ENCODE results near the gene RSPH9.
A peak's percentile ranks its signal among the peaks of the same experiment; 100 is the strongest.

Gene RSPH9, protein sequence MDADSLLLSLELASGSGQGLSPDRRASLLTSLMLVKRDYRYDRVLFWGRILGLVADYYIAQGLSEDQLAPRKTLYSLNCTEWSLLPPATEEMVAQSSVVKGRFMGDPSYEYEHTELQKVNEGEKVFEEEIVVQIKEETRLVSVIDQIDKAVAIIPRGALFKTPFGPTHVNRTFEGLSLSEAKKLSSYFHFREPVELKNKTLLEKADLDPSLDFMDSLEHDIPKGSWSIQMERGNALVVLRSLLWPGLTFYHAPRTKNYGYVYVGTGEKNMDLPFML

GRCh38 chr6:43644940-43645612, at the start of gene RSPH9:
RSPH9 (plus strand) TSS chr6:43645036; CDS start chr6:43645099, 63 bp downstream.
- no peak within 1 kb of the TSS for H3K27ac Mint-ChIP-seq
- peaks cover 19% of the 10 kb centered on the region for H3K36me3 Mint-ChIP-seq (ENCODE audit: low read depth)
- peak within 1 kb of the TSS; percentile 74 for H3K4me3 Mint-ChIP-seq
- intact Hi-C loops (cut with micrococcal nuclease) = no loop called here
- H3K9me3 Mint-ChIP-seq = no peaks in the 10 kb centered on the region
- H3K27me3 Mint-ChIP-seq = peaks cover 12% of the 10 kb centered on the region
- H3K4me1 Mint-ChIP-seq (ENCODE audit: low read depth) = peaks cover 28% of the 10 kb centered on the region

GRCh38 chr6:43600595-43600994, 44.2 kb upstream of the RSPH9 start:
- H3K36me3 Mint-ChIP-seq (ENCODE audit: low read depth) = peaks cover 77% of the 10 kb centered on the region
- H3K27me3 Mint-ChIP-seq = no peaks in the 10 kb centered on the region
- no peaks in the 10 kb centered on the region for H3K9me3 Mint-ChIP-seq
- intact Hi-C loops (cut with micrococcal nuclease) = no loop called here
- H3K4me1 Mint-ChIP-seq (ENCODE audit: low read depth) = no peaks in the 10 kb centered on the region
- no peak overlapping the region for H3K4me3 Mint-ChIP-seq
- no peak overlapping the region for H3K27ac Mint-ChIP-seq

- Mint-ChIP-seq H3K27me3 (no peaks in the 10 kb centered on the region), H3K27ac (no peak overlapping the region), H3K9me3 (no peaks in the 10 kb centered on the region), H3K4me3 (no peak overlapping the region), H3K4me1 (ENCODE audit: low read depth) (peaks cover 13% of the 10 kb centered on the region), H3K36me3 (ENCODE audit: low read depth) (peaks cover 83% of the 10 kb centered on the region)
- intact Hi-C loops (cut with micrococcal nuclease) = no loop called here
These were observed 40.7 kb upstream of the RSPH9 start for GRCh38 chr6:43604174-43604573.

DNA sequence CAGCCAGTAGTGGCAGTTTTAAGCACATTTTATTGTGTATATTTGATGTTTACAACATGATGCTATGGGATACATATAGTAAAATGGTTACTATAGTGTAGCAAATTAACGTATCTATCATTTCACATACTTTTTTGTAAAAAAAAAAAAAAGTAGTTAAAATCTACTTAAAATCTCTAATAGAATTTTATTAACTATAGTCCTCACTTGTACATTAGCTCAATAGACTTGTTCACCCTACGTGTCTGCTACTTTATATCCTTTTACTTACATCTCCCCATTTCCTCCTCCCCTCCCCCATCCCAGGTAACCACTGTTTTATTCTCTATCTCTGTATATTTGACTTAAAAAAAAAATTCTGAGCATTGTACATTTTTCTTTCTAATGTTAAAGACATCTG, 38.8 kb upstream of the RSPH9 start:
- Mint-ChIP-seq H3K4me1 (ENCODE audit: low read depth) (peaks cover 16% of the 10 kb centered on the region), H3K27ac (no peak overlapping the region), H3K9me3 (no peaks in the 10 kb centered on the region), H3K4me3 (no peak overlapping the region), H3K27me3 (no peaks in the 10 kb centered on the region), H3K36me3 (ENCODE audit: low read depth) (peaks cover 77% of the 10 kb centered on the region)
- intact Hi-C loops (cut with micrococcal nuclease) = no loop called here

DNA sequence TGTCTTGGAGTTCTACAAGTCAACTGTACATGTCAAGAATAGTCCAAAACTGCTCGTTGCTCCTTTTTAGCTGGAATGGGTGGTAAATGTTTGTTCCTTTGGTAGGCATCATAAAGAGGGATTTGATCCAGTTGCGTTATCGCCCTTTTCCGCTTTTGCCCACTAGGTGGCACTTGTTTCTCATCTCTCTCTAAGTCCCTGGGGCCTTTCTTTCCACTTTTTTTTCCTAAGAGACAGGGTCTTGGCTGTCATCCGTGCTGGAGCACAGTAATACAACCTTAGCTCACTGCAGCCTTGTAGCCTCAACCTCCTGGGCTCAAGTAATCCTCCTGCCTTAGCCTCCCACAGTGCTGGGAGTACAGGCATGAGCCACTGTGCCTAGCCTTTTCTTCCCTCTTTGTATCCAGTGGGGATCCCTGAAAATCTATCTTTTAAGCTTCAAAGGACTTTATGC, 36.5 kb upstream of the RSPH9 start:
- intact Hi-C loops (cut with micrococcal nuclease) = loop anchor here (2.0 kb wide), 1 partner anchor 472 kb away; no protein-coding TSS in a partner anchor
- Mint-ChIP-seq H3K27ac (peak overlapping the region; percentile 30), H3K4me3 (no peak overlapping the region), H3K27me3 (no peaks in the 10 kb centered on the region), H3K36me3 (ENCODE audit: low read depth) (peaks cover 65% of the 10 kb centered on the region), H3K4me1 (ENCODE audit: low read depth) (peaks cover 16% of the 10 kb centered on the region), H3K9me3 (no peaks in the 10 kb centered on the region)

DNA sequence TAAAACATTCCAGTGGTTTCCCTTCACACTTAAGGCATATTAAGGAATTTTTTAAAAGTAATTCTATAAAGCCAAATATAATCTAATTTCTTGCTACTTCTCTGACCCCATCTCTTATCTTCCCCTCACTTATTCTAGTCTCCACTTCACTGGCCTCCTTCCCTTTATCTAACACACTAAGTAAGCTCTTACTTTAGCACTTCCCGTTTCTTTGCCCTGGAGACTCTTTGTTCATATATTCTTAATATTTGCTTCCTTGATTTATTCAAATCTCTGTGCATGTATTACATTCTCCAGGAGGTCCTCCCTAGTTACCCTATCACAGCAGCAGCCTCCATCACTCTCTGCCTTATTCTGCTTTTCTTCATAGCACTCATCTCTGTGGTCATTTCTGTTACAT, 36.0 kb upstream of the RSPH9 start:
- H3K36me3 Mint-ChIP-seq (ENCODE audit: low read depth) = peaks cover 66% of the 10 kb centered on the region
- intact Hi-C loops (cut with micrococcal nuclease) = loop anchor here (2.0 kb wide), 1 partner anchor 472 kb away; no protein-coding TSS in a partner anchor
- peak overlapping the region; percentile 30 for H3K27ac Mint-ChIP-seq
- H3K4me1 Mint-ChIP-seq (ENCODE audit: low read depth) = peaks cover 16% of the 10 kb centered on the region
- H3K4me3 Mint-ChIP-seq = no peak overlapping the region
- no peaks in the 10 kb centered on the region for H3K9me3 Mint-ChIP-seq
- no peaks in the 10 kb centered on the region for H3K27me3 Mint-ChIP-seq

GRCh38 chr6:43609402-43609801, 35.4 kb upstream of the RSPH9 start:
- peaks cover 16% of the 10 kb centered on the region for H3K4me1 Mint-ChIP-seq (ENCODE audit: low read depth)
- H3K4me3 Mint-ChIP-seq = no peak overlapping the region
- H3K9me3 Mint-ChIP-seq = no peaks in the 10 kb centered on the region
- intact Hi-C loops (cut with micrococcal nuclease) = loop anchor here (2.0 kb wide), 1 partner anchor 471 kb away; no protein-coding TSS in a partner anchor
- no peak overlapping the region for H3K27ac Mint-ChIP-seq
- peaks cover 65% of the 10 kb centered on the region for H3K36me3 Mint-ChIP-seq (ENCODE audit: low read depth)
- H3K27me3 Mint-ChIP-seq = no peaks in the 10 kb centered on the region

DNA sequence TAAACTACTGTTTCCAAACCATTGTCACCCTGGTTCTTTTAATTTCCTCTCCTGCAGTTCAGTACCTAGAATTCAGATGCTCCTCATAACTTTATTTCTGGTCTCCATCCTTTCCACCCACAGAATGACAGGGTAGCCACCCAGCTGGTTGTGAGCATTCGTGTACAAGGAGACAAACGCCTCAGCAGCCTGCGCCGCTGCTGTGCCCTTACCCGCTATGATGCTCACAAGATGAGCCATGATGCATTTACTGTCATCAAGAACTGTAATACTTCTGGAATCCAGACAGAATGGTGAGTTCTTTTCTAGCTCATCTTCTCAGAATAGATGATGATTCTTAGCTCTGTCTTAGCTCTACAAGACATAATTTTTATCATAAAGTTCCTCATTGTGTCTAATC, 34.4 kb upstream of the RSPH9 start:
- no peaks in the 10 kb centered on the region for H3K27me3 Mint-ChIP-seq
- H3K4me1 Mint-ChIP-seq (ENCODE audit: low read depth) = peaks cover 16% of the 10 kb centered on the region
- intact Hi-C loops (cut with micrococcal nuclease) = no loop called here
- H3K4me3 Mint-ChIP-seq = no peak overlapping the region
- H3K9me3 Mint-ChIP-seq = no peaks in the 10 kb centered on the region
- no peak overlapping the region for H3K27ac Mint-ChIP-seq
- peaks cover 62% of the 10 kb centered on the region for H3K36me3 Mint-ChIP-seq (ENCODE audit: low read depth)

DNA sequence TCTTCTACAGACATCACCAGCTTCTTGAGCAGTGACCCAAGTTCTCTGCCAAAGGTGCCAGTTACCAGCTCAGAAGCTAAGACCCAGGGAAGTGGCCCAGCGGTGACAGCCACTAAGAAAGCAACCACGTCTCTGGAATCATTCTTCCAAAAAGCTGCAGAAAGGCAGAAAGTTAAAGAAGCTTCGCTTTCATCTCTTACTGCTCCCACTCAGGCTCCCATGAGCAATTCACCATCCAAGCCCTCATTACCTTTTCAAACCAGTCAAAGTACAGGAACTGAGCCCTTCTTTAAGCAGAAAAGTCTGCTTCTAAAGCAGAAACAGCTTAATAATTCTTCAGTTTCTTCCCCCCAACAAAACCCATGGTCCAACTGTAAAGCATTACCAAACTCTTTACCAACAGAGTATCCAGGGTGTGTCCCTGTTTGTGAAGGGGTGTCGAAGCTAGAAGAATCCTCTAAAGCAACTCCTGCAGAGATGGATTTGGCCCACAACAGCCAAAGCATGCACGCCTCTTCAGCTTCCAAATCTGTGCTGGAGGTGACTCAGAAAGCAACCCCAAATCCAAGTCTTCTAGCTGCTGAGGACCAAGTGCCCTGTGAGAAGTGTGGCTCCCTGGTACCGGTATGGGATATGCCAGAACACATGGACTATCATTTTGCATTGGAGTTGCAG, 31.0 kb upstream of the RSPH9 start:
- Mint-ChIP-seq H3K9me3 (no peaks in the 10 kb centered on the region), H3K4me1 (ENCODE audit: low read depth) (peaks cover 7% of the 10 kb centered on the region), H3K27ac (peak overlapping the region; percentile 26), H3K36me3 (ENCODE audit: low read depth) (peaks cover 39% of the 10 kb centered on the region), H3K4me3 (no peak overlapping the region), H3K27me3 (no peaks in the 10 kb centered on the region)
- intact Hi-C loops (cut with micrococcal nuclease) = no loop called here

GRCh38 chr6:43614396-43614730, 30.5 kb upstream of the RSPH9 start:
- Mint-ChIP-seq H3K36me3 (ENCODE audit: low read depth) (peaks cover 39% of the 10 kb centered on the region), H3K27ac (no peak overlapping the region), H3K9me3 (no peaks in the 10 kb centered on the region), H3K4me3 (no peak overlapping the region), H3K27me3 (no peaks in the 10 kb centered on the region), H3K4me1 (ENCODE audit: low read depth) (peaks cover 2% of the 10 kb centered on the region)
- intact Hi-C loops (cut with micrococcal nuclease) = no loop called here

DNA sequence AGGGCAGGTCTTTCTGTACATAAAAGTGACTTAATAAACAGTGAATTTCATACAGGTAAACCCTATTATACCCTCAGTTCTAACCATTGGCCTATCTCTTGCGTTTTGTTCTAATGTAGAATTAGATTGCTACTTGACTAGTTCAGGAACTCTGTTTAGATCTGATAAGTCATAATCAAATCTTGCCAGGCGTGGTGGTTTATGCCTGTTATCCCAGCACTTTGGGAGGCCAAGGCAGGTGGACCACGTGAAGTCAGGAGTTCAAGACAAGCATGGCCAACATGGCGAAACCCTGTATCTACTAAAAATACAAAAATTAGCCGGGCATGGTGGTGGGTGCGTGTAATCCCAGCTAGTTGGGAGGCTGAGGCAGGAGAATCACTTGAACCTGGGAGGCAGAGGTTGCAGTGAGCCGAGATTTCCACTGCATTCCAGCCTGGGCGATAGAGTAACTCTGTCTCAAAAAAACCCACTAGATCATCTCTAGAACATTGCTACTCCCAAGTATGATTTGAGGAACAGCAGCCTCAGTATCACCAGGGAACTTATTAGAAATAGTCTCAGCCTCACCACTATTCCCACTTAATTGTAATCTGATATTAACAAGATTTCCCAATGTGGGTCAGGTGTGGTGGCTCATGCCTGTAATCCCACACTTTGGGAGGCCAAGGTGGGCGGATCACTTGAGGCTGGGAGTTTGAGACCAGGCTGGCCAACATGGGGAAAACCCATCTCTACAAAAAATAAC, 27.9 kb upstream of the RSPH9 start:
- Mint-ChIP-seq H3K36me3 (ENCODE audit: low read depth) (peaks cover 47% of the 10 kb centered on the region), H3K27ac (no peak overlapping the region)
- intact Hi-C loops (cut with micrococcal nuclease) = no loop called here

DNA sequence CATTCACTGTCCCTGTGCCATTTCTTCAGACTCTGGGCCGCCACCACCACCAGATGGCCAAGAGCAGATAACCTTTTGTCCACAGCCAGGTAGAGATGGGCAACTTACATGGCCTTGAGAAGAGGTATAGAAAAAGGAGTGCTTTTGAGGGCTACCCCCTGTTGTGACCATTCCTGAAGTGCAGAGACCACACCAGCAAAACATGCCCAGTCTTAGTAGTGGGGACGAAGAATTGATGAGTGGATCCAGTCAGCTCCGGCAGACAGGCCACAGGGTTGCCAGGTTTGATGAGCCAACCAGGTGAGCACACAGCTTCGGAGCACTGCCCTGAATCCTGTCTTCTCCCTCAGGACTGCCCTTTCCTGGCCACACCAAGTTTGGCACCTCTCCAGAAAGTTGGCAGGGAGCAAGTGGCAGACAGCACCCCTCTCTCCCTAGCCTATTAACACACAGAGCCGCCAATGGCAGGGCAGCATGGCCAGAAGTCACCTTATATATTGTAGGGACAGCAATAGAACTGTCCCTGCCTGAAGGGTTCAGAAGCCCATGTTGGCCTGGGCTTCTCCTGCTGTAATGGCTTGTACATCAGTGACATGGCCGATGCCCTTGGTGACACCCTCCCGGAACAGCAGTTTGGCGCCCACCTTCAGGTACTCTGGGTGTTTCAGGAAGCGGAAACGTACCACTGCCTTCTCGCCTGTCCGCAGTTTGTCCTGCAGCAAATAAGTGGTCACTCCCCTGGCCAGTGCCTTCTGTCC, 23.6 kb upstream of the RSPH9 start:
- intact Hi-C loops (cut with micrococcal nuclease) = no loop called here
- Mint-ChIP-seq H3K27ac (peak overlapping the region; percentile 25), H3K36me3 (ENCODE audit: low read depth) (peaks cover 65% of the 10 kb centered on the region)

More for the DNA sequence above, 27.9 kb upstream of the RSPH9 start:
- H3K27me3 Mint-ChIP-seq = no peaks in the 10 kb centered on the region
- no peak overlapping the region for H3K4me3 Mint-ChIP-seq
- peaks cover 12% of the 10 kb centered on the region for H3K4me1 Mint-ChIP-seq (ENCODE audit: low read depth)
- no peaks in the 10 kb centered on the region for H3K9me3 Mint-ChIP-seq

DNA sequence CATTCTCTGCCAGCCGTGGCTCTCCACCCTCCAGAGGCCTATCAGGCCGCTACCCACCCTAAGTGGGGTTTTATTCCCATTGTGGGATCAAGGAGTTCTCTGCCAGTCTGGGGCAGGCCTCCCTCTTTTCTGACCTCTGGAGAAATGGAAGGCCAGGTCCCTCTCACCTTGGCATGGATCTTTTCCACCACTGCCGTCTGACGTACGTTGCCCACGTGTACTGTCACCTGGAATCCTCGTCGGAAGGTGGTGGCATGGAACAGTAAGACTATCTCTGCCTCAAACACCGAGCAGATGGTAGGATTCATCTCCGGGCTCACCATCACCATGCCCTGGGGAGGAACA, 23.0 kb upstream of the RSPH9 start:
- Mint-ChIP-seq H3K27ac (no peak overlapping the region), H3K9me3 (no peaks in the 10 kb centered on the region), H3K27me3 (no peaks in the 10 kb centered on the region), H3K36me3 (ENCODE audit: low read depth) (peaks cover 70% of the 10 kb centered on the region), H3K4me1 (ENCODE audit: low read depth) (peaks cover 28% of the 10 kb centered on the region), H3K4me3 (no peak overlapping the region)
- intact Hi-C loops (cut with micrococcal nuclease) = no loop called here

More for the DNA sequence above, 23.6 kb upstream of the RSPH9 start:
- Mint-ChIP-seq H3K4me1 (ENCODE audit: low read depth) (peaks cover 23% of the 10 kb centered on the region), H3K9me3 (no peaks in the 10 kb centered on the region), H3K27me3 (no peaks in the 10 kb centered on the region), H3K4me3 (no peak overlapping the region)
